Measurements from ENCODE around the gene LIPC.
"Not testable (repeated sequence)": the region's sequence is repeated elsewhere in the genome, so short reads cannot be mapped to it uniquely, and the experiment has no call there.

Gene LIPC

GRCh38 chr15:58584789-58585461 is 153.1 kb downstream of the LIPC start:
- no peak for DNase-seq (ENCODE audit: low read depth in 2 of 2)

GRCh38 chr15:58585693-58586443 is 154.1 kb downstream of the LIPC start:
- no peak for DNase-seq (ENCODE audit: low read depth in 2 of 2)

DNA sequence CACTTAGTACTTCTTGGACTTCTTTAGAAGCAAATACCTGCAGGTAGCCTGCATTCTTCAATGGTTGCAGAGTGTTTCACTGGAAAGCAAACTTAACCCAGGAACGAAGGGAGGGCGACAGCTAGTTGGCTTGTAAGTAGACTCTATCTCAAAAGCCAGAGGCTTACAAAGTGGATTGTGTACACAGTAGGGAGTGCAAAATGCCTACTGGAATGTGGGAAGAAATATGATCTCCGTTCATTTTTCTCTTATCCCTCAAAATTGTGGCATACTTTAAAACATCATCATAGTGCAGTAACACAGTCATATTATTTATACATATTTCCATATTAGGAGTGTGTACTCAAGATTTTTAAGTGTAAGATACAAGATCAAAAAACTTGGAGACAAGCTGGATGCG is 155.7 kb downstream of the LIPC start:
- DNase-seq (ENCODE audit: low read depth in 2 of 2), result no peak

DNA sequence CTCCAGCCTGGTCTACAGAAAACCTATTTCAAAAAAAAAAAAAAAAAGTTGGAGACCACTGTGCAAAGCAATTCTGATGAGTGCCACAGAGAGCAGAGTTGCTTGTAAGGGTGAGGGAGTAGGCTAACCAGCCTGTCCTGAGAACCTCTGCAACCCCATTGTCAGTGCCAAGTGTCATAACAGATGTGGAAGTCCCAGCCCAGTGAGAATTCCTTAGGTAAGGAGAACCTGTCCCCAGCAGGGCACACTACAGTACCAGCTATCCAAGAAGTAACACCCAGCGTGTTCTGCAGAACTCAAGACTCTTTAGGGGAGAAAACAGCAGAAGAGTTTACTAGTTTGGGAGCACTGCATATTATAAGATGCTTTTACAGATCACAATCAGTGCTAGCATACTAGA is 156.3 kb downstream of the LIPC start:
- no peak for DNase-seq (ENCODE audit: low read depth in 2 of 2)

DNA sequence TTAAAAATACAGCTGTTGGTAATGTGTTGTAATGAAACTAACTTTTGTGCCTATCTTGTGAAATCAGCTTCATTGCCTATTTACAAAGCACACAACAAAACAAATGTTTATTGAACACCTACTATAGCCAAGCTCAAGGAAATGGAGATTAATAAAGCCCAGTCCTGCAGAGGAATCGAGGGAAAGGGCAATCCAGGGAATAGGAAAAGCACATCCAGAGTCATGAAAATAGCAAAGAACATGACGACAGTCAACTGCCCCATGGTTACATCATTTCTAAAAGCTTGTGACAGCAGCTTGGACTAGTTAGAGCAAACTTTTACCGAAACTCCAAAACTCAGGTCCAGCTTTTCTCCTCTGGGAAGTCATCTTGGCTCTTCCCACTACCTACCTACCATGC is 157.3 kb downstream of the LIPC start:
- DNase-seq (ENCODE audit: low read depth in 2 of 2), result no peak

DNA sequence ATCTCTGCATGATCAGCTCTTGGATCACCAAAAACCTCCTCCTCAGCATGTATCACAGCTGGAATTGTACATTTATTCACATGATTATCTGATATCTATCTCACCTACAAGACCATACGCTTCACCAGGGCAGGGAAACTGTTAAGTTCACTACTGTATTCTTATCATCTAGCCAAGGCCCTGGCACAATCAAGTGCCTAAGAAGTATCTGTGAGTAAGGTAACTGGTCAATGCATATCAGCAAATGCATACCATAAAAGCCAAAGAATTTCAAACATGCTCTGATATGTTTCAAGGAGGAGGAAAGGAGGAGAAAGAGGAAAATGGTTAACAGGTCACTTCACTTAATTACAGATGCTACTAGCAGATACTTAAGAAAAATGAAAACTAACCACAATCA is 158.4 kb downstream of the LIPC start:
- no peak for DNase-seq (ENCODE audit: low read depth in 2 of 2)

GRCh38 chr15:58590926-58591325 is 159.1 kb downstream of the LIPC start:
- no peak for DNase-seq (ENCODE audit: low read depth in 2 of 2)

DNA sequence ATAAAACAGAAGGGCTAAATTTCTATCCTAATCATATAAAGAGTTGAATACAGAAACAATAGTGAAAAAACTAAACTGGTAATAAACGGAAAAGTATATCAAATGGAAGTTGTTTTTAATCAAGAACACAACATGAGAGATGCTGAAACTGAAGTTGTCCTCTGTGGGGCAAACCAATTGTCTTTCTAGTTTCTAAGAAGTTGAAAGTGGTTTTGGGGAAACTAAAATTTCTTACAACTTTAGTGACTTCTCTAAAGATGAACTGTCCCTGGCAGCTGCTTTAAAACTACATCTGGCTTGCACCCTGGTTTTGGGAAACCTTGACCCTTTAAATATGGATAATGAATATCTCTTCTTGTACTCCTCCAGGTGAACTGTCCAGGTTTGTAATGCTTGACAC is 162.1 kb downstream of the LIPC start:
- DNase-seq (ENCODE audit: low read depth in 2 of 2), result no peak

DNA sequence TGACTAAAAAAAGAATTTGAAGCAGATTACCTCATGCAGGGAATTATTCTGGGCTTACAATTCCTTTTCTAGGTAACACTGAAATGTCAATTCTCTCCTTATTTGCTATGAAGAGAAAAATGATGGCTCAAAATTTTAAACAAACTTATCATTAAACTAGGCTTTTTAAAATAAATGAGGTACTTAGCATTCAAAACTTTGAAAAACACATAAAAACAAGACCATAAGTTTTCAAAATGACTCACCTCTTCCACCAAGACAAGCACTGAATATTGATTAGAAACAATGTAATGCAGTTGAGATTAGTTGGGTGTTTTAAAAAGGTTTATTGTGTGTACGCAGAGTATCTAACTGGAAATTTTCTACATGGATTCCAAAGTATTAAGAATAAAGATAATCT is 163.1 kb downstream of the LIPC start:
- no peak for DNase-seq (ENCODE audit: low read depth in 2 of 2)

- DNase-seq (ENCODE audit: low read depth in 2 of 2), result no peak
These were observed 163.9 kb downstream of the LIPC start for GRCh38 chr15:58595516-58596263.

DNA sequence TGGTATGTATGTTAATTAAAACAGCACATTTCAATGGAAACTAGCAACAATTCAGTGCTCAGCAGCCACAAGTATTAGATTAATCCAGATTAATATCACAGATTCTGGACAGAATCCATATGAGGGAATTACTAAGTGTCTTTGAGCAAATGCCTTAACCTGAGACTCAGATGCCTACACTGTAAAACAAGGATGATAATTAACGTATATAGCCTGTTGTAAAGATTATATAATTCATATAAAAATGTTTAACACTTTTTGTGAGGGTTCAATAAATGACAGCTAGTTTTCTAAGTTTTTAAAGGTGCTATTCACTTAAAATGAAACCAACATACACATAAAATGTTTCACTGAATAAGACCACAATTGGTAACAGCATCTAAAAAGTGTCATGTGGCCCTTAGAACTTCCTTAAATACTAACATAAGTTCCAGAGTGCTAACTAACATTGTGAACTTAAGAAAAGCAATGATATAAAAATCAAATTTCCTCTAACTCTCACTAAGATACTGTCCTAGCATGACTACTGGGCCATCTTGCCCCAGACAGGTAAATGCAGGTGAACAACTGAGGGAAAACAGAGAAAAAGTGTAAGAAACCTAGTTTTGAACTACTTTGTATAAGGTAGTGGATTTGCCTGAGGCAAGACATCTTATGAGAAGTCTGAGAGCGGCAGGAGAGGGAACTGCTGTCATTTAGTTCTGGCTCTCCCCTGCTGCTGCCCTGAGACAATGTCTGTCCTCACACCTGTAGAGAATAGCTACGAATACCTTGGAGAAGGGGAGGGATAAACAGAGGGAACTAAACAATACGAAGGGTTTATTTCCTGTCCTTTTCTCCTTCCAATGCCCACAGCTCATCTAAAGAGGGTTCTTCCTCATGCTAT is 166.4 kb downstream of the LIPC start:
- DNase-seq (ENCODE audit: low read depth in 2 of 2), result no peak

GRCh38 chr15:58598829-58599210 is 167.0 kb downstream of the LIPC start:
- no peak for DNase-seq (ENCODE audit: low read depth in 2 of 2)

DNA sequence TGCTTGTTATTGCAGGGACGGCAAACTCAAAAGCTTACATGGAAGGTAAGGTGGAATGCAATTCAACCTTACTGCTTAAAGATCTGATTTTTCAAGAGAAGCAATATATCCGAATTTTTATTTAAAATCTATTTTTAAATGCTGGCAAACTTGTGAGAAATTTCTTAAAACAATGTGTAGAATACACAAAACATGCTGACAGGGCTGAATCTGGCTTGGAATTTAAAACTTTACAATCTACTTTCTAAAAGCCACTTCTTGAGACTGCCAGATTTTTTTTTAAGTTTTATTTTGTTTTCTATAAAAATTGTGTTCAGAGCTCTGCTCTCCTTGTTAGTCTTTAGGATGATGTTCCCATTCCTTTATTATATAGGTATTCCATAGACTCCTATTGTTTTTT is 171.0 kb downstream of the LIPC start:
- DNase-seq (ENCODE audit: low read depth in 2 of 2), result no peak

DNA sequence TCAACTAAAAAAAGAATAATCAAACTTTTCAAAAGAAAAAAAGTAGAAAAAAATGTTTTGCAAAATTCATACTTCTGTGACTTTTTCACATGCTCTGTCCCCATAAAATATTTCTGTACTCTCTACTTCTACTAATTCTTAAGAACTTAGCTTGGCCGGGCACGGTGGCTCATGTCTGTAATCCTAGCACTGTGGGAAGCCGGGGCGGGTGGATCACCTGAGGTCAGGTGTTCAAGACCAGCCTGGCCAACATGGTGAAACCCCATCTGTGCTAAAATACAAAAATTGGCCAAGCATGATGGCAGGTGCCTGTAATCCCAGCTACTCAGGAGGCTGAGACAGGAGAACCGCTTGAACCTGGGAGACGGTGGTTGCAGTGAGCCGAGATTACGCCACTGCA is 172.1 kb downstream of the LIPC start:
- DNase-seq (ENCODE audit: low read depth in 2 of 2), result not testable (repeated sequence)

DNA sequence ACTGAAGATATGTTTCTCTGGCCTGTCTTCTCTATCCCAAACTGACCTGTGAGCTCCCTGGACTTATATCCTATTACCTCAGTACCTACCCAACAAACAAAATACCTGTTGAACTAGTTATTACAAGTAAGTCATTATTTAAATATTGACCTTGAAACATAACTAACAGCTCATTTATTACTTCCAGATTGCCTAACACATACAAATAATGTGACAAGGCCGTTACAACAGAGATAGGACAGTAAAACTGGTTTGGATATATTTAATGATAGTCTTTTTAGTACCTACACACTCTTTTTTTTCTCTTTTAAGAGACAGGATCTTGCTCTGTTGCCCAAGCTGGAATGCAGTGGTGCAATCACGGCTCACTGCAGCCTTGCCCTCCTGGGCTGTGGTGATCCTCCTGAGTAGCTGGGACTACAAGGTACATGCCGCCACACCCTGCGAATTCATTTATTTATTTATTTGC is 172.7 kb downstream of the LIPC start:
- DNase-seq (ENCODE audit: low read depth in 2 of 2), result no peak

GRCh38 chr15:58605931-58606530 is 174.2 kb downstream of the LIPC start:
- no peak for DNase-seq (ENCODE audit: low read depth in 2 of 2)

- DNase-seq (ENCODE audit: low read depth in 2 of 2), result no peak
These were observed 174.8 kb downstream of the LIPC start for GRCh38 chr15:58606577-58607080.

- DNase-seq (ENCODE audit: low read depth in 2 of 2), result no peak
These were observed 176.4 kb downstream of the LIPC start for GRCh38 chr15:58608129-58608590.

DNA sequence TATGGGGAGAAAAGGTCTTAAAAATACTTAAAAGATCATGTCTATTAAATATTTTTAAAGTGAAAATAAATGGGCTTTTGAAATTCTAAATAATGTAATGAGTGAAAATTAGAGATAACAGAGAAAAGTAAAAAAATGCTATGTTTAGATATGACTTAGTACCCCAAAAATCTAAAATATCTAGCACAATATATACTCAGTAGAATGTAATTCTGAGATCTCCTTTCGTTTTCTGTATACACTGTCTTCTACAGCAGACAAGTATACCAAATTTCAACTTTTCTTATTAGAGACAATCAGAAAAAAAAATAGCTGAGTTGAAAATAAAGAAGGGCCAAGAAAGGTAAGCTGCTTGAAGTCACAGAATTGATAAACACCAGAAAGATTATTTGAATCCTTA is 176.9 kb downstream of the LIPC start:
- no peak for DNase-seq (ENCODE audit: low read depth in 2 of 2)

DNA sequence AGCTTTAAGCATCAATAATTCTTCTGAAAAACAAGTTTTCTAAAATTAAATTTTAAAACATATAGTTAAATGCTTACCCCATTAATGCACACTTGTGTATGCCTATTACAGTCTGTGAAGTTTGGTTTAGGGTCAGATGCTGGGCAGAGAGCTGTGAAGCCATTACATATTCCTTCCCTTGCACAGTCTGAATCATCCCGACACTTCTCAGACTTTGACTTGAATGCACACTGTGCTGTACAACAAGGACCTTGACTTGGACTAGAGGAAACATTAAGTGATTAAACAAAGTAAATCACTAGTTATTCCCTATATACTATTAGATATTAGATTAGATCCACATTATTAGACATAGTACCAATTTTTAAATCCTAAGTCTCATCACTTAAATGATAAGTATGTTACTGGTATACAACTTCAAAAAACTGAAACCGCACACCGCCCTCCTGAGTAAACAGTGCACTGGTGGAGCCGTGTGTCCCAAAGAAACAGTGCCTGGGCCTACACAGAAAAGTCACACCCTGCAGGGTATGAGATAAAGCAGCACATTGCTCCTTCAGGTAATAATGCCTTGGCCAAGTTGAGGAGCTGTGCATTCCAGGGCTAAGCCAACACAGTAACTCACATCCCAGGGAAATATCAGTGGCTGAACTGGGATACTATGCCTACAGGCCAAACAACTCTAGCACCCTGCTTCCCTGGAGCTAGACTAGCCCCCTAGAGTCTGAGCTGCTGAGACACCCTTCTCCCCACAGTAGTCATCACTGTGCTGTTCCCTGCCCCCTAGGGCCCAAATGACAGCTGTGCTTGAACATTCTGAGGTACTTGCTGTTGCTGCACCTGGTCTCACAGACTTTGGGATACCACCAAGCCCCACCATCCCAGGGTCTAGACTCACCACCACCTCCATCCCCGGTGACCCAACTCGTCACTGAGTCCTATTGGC is 180.2 kb downstream of the LIPC start:
- no peak for DNase-seq (ENCODE audit: low read depth in 2 of 2)

All from stimulated activated CD8-positive, alpha-beta memory T cell treated with anti-CD3 and anti-CD28 coated beads, Interleukin-2, amount 100 ng/mL, for 48 hours (primary cell).